ENCODE results near the gene ABCG1. TPM values are rescaled to one million over a fixed set of nuclear protein-coding genes. Genes with fewer than 3 reads are reported as not detected.

The ABCG1 gene
- total and polyA plus RNA-seq, 11 donors: 3.3 to 25.3 (median 13.5) TPM

DNA sequence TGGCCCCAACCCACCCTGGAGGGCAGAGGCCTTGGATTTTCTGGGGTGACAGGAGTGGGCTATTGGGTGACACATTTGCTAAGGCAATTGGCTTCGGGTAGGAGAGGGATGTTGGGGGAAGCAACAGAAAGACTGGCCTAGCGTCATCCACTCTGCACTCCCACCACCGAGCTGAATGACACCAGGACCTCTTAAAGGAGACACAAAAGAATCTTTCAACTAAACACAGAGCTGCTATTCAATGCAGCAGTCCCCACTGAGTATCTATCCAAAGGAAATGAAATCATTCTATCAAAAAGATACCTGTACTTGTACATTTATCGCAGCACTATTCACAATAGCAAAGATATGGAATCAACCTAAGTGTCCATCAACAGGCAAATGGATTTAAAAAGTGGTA lies 125.7 kb downstream of the ABCG1 start:
- no peak for ATAC-seq
- intact Hi-C loops (cut with DNase I): loop anchor here in 1 of 10 donors (10.0 kb wide), 1 partner anchor 190 kb away; no protein-coding TSS in a partner anchor
- H3K27ac ChIP-seq: no peak overlapping the region
- peaks cover 0 to 11% (median 0%) of the 10 kb centered on the region in 9 donors for H3K27me3 ChIP-seq
- no peaks in the 10 kb centered on the region for H3K9me3 ChIP-seq
- no peak overlapping the region for H3K4me3 ChIP-seq
- no peak for DNase-seq
- WGBS, 4 donors: 47 to 72% (median 59%) methylated on average over 4 of the region's 4 CpGs
- peaks cover 0 to 3% (median 0%) of the 10 kb centered on the region in 12 donors for H3K4me1 ChIP-seq
- H3K36me3 ChIP-seq: no peaks in the 10 kb centered on the region
- TF ChIP-seq, protein P1, sequence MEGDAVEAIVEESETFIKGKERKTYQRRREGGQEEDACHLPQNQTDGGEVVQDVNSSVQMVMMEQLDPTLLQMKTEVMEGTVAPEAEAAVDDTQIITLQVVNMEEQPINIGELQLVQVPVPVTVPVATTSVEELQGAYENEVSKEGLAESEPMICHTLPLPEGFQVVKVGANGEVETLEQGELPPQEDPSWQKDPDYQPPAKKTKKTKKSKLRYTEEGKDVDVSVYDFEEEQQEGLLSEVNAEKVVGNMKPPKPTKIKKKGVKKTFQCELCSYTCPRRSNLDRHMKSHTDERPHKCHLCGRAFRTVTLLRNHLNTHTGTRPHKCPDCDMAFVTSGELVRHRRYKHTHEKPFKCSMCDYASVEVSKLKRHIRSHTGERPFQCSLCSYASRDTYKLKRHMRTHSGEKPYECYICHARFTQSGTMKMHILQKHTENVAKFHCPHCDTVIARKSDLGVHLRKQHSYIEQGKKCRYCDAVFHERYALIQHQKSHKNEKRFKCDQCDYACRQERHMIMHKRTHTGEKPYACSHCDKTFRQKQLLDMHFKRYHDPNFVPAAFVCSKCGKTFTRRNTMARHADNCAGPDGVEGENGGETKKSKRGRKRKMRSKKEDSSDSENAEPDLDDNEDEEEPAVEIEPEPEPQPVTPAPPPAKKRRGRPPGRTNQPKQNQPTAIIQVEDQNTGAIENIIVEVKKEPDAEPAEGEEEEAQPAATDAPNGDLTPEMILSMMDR (IDR thresholded peaks at IDR 0.05): no peak
- TF ChIP-seq POLR2A (IDR thresholded peaks at IDR 0.05): no peak

DNA sequence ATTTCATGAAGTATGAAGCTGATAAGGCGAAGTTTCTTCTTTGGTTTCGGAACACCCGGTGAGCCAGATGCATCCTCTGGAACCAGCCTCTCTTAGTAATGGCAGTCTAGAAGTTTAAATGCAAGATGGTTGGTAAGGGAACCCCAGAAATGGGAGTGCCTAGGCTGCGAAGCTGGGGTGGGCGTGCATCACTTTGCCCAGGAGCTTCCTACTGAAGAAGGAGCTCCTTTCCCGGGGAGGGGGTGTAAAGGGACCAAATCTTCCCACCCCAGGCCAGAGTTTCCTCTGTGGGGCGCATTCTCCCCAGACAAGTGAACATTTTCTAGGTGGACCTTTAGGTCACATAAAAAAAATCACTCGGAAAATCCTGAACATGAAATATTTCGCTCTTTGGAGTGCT lies 127.5 kb downstream of the ABCG1 start:
- no peaks in the 10 kb centered on the region for H3K9me3 ChIP-seq
- ATAC-seq: no peak

More for the DNA sequence above, 127.5 kb downstream of the ABCG1 start:
- DNase-seq: no peak
- no peaks in the 10 kb centered on the region for H3K36me3 ChIP-seq
- no peak overlapping the region for H3K4me3 ChIP-seq
- TF ChIP-seq, protein P1 (IDR thresholded peaks at IDR 0.05): no peak
- peaks cover 0 to 3% (median 0%) of the 10 kb centered on the region in 12 donors for H3K4me1 ChIP-seq
- H3K27me3 ChIP-seq: peaks cover 0 to 11% (median 0%) of the 10 kb centered on the region in 9 donors
- WGBS, 4 donors: 90 to 94% (median 91%) methylated on average over 9 of the region's 9 CpGs
- no peak overlapping the region for H3K27ac ChIP-seq
- intact Hi-C loops (cut with DNase I): loop anchor here in 1 of 10 donors (10.0 kb wide), 1 partner anchor 192 kb away; no protein-coding TSS in a partner anchor

Other genes with a start within 250 kb of the ABCG1 start
- gene ZBTB21, start 208.8 kb upstream of the ABCG1 start, total RNA-seq: 10 to 100 TPM in 1 of 9 donors, 1 to 10 TPM in 8; 4.3 to 10.2 (median 6.2) TPM
- gene ZBTB21, start 208.8 kb upstream of the ABCG1 start, polyA plus RNA-seq: 1 to 10 TPM; 1.2 to 2.5 TPM
- gene UMODL1, start 147.8 kb upstream of the ABCG1 start, total RNA-seq: under 1 TPM in 2 of 9 donors, not detected in 7; 0.07 to 0.19 TPM
- not detected for gene UMODL1, start 147.8 kb upstream of the ABCG1 start, polyA plus RNA-seq
- gene TFF3, start 96.3 kb downstream of the ABCG1 start, total RNA-seq: 10 to 100 TPM in 1 of 9 donors, 1 to 10 TPM in 6, under 1 TPM in 2; 0.75 to 10.8 (median 2.8) TPM
- gene TFF3, start 96.3 kb downstream of the ABCG1 start, polyA plus RNA-seq: 1 to 10 TPM; 3.0 to 3.5 TPM
- not detected for gene TFF2, start 131.9 kb downstream of the ABCG1 start, total RNA-seq
- not detected for gene TFF2, start 131.9 kb downstream of the ABCG1 start, polyA plus RNA-seq
- not detected for gene TFF1, start 147.4 kb downstream of the ABCG1 start, total RNA-seq
- not detected for gene TFF1, start 147.4 kb downstream of the ABCG1 start, polyA plus RNA-seq
- gene TMPRSS3, start 176.9 kb downstream of the ABCG1 start, total RNA-seq: 1 to 10 TPM in 1 of 9 donors, under 1 TPM in 1, not detected in 7; 0.59 to 2.7 TPM
- not detected for gene TMPRSS3, start 176.9 kb downstream of the ABCG1 start, polyA plus RNA-seq
- gene UBASH3A, start 184.8 kb downstream of the ABCG1 start, total RNA-seq: 1 to 10 TPM in 1 of 9 donors, under 1 TPM in 1, not detected in 7; 0.86 to 2.4 TPM
- gene UBASH3A, start 184.8 kb downstream of the ABCG1 start, polyA plus RNA-seq: under 1 TPM; 0.04 to 0.08 TPM

Measured in heart left ventricle (tissue), 16 donors.